A673 (cell line): ENCODE results near the gene SH3RF3.

Experiments used
- CTCF ChIP-seq: fragments of 300-800, 200-600 bp; sonication (generic); conservative IDR thresholded peaks from 2 replicates; pipeline ENCODE4 v1.5.1; 2017; ENCODE audit warnings: low read depth, mild to moderate bottlenecking, antibody characterized with exemption, low read length, moderate library complexity, mixed read lengths
- EZH2 ChIP-seq: fragments of 200-600 bp; sonication (generic); IDR thresholded peaks from 2 replicates; pipeline ENCODE4 v1.6.1; 2017; ENCODE audit warnings: borderline replicate concordance, low read depth, mild to moderate bottlenecking, mixed read lengths, antibody characterized with exemption, low read length; ENCODE audit not compliant: poor library complexity, severe bottlenecking

- no peak for TF ChIP-seq CTCF
- TF ChIP-seq EZH2: no peak
These were observed 75.4 kb downstream of the SH3RF3 start for GRCh38 chr2:109204412-109204811.
